Activated CD4-positive, alpha-beta T cell treated with anti-CD3 and anti-CD28 coated beads for 4 hours (primary cell): Measurements from ENCODE around the gene FCHO1.
"Not testable (repeated sequence)": the region's sequence is repeated elsewhere in the genome, so short reads cannot be mapped to it uniquely, and the experiment has no call there.

ENCODE experiments used
- DNase-seq, 2 donors: peaks; one replicate each; pipeline ENCODE4 v3.0.0-alpha.2; 2020

The FCHO1 gene

GRCh38 chr19:17764348-17764747, 13.1 kb downstream of the FCHO1 start:
- DNase-seq = no peak

GRCh38 chr19:17765069-17765618, 13.9 kb downstream of the FCHO1 start:
- no peak for DNase-seq

- peak; percentile 26 to 32 for DNase-seq
These were observed 15.4 kb downstream of the FCHO1 start for GRCh38 chr19:17766543-17767131.

- DNase-seq = no peak
These were observed 16.3 kb downstream of the FCHO1 start for GRCh38 chr19:17767559-17767958.

- DNase-seq = no peak
These were observed 19.3 kb downstream of the FCHO1 start for GRCh38 chr19:17770613-17771012.

- DNase-seq = no peak
These were observed 20.9 kb downstream of the FCHO1 start for GRCh38 chr19:17772172-17772571.

GRCh38 chr19:17775245-17775927, 24.1 kb downstream of the FCHO1 start:
- DNase-seq = peak in 1 of 2 donors; percentile 41

- no peak for DNase-seq
These were observed 24.9 kb downstream of the FCHO1 start for GRCh38 chr19:17775991-17776803.

- DNase-seq = not testable (repeated sequence)
These were observed 26.6 kb downstream of the FCHO1 start for GRCh38 chr19:17777840-17778239.

GRCh38 chr19:17778251-17778967, 27.1 kb downstream of the FCHO1 start:
- no peak for DNase-seq

GRCh38 chr19:17778968-17779929, 28.0 kb downstream of the FCHO1 start:
- DNase-seq = no peak

- no peak for DNase-seq
These were observed 29.5 kb downstream of the FCHO1 start for GRCh38 chr19:17780781-17781180.

GRCh38 chr19:17783721-17784120, 32.4 kb downstream of the FCHO1 start:
- not testable (repeated sequence) for DNase-seq

- peak; percentile 66 to 79 for DNase-seq
These were observed 33.1 kb downstream of the FCHO1 start for GRCh38 chr19:17784201-17785008.

- no peak for DNase-seq
These were observed 36.1 kb downstream of the FCHO1 start for GRCh38 chr19:17787274-17787913.

GRCh38 chr19:17788632-17789031, 37.4 kb downstream of the FCHO1 start:
- DNase-seq = no peak

GRCh38 chr19:17790059-17790780, 38.9 kb downstream of the FCHO1 start:
- no peak for DNase-seq

GRCh38 chr19:17794412-17794730, 43.1 kb downstream of the FCHO1 start:
- DNase-seq = no peak

- peak in 1 of 2 donors; percentile 11 for DNase-seq
These were observed 43.6 kb downstream of the FCHO1 start, which contains the start of gene B3GNT3 for GRCh38 chr19:17794731-17795494. Gene B3GNT3 (plus strand): TSS chr19:17795138. CDS start chr19:17807808, 12,670 bp downstream.
